Neural cell (in vitro differentiated cells): Measurements from ENCODE around the gene ENTPD2.

ENCODE experiments used
- EP300 ChIP-seq: fragments of 450-650 bp; conservative IDR thresholded peaks from 2 replicates; pipeline ENCODE4 v1.6.1; 2014; ENCODE audit warnings: antibody characterized with exemption, mild to moderate bottlenecking, moderate library complexity; ENCODE audit not compliant: poor library complexity, severe bottlenecking
- EZH2 ChIP-seq: fragments of 200-600, 300-800 bp; shearing (Covaris generic), sonication (generic); IDR thresholded peaks from 2 replicates; pipeline ENCODE4 v1.6.1; 2014; ENCODE audit warnings: antibody characterized with exemption, low read length, borderline replicate concordance, mild to moderate bottlenecking; ENCODE audit not compliant: insufficient read depth, poor library complexity, severe bottlenecking
- POLR2AphosphoS5 ChIP-seq: IDR thresholded peaks from 2 replicates; pipeline ENCODE4 v1.6.1; 2012
- TF ChIP-seq, protein P1 (sequence below): IDR thresholded peaks from 2 replicates; pipeline ENCODE4 v1.6.1; 2012; ENCODE audit warnings: borderline replicate concordance

DNA sequence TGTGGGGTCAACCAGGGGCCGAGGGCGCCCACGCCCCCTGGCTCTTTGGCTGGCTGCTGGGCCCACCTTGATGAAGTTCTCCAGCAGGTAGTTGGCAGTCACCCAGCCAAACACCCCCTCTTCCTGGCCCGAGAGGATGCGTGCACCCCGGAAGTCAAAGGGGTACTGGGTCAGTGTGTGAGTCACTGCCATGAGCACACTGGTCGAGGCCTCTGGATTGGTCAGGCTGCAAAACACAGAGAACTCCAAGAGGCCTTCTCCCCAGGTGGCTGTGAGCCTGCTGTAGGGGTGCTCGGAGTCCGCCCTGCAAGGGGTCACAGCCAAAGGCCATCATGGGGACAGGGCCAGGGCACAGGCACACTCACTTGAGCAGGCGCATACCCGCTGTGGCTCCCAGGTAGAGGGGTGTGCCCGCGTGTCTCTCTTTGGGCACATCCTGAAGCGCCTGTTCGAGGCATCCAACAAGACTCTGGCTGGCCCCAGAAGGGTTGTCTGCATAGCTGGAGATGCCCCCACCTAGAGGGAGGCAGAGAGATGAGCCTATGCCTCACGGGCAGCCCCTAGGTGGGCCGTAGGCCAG, 2.6 kb downstream of the ENTPD2 start:
- TF ChIP-seq, protein P1, sequence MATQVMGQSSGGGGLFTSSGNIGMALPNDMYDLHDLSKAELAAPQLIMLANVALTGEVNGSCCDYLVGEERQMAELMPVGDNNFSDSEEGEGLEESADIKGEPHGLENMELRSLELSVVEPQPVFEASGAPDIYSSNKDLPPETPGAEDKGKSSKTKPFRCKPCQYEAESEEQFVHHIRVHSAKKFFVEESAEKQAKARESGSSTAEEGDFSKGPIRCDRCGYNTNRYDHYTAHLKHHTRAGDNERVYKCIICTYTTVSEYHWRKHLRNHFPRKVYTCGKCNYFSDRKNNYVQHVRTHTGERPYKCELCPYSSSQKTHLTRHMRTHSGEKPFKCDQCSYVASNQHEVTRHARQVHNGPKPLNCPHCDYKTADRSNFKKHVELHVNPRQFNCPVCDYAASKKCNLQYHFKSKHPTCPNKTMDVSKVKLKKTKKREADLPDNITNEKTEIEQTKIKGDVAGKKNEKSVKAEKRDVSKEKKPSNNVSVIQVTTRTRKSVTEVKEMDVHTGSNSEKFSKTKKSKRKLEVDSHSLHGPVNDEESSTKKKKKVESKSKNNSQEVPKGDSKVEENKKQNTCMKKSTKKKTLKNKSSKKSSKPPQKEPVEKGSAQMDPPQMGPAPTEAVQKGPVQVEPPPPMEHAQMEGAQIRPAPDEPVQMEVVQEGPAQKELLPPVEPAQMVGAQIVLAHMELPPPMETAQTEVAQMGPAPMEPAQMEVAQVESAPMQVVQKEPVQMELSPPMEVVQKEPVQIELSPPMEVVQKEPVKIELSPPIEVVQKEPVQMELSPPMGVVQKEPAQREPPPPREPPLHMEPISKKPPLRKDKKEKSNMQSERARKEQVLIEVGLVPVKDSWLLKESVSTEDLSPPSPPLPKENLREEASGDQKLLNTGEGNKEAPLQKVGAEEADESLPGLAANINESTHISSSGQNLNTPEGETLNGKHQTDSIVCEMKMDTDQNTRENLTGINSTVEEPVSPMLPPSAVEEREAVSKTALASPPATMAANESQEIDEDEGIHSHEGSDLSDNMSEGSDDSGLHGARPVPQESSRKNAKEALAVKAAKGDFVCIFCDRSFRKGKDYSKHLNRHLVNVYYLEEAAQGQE, result no peak
- TF ChIP-seq POLR2AphosphoS5 (no peak), EZH2 (no peak), EP300 (no peak)
